Loucy (cell line): ENCODE data around the gene CNTN4.

Source experiments
- EZH2phosphoT487 ChIP-seq: fragments of 200-600 bp; IDR thresholded peaks from 2 replicates; pipeline ENCODE4 v1.6.1; 2018; ENCODE audit warnings: antibody characterized with exemption, mild to moderate bottlenecking, moderate library complexity, borderline replicate concordance
- TF ChIP-seq, protein P1 (sequence below): fragments of 200-600 bp; sonication (generic); conservative IDR thresholded peaks from 2 replicates; pipeline ENCODE4 v1.5.1; 2014; ENCODE audit warnings: mild to moderate bottlenecking, antibody characterized with exemption, low read length

- TF ChIP-seq, protein P1, sequence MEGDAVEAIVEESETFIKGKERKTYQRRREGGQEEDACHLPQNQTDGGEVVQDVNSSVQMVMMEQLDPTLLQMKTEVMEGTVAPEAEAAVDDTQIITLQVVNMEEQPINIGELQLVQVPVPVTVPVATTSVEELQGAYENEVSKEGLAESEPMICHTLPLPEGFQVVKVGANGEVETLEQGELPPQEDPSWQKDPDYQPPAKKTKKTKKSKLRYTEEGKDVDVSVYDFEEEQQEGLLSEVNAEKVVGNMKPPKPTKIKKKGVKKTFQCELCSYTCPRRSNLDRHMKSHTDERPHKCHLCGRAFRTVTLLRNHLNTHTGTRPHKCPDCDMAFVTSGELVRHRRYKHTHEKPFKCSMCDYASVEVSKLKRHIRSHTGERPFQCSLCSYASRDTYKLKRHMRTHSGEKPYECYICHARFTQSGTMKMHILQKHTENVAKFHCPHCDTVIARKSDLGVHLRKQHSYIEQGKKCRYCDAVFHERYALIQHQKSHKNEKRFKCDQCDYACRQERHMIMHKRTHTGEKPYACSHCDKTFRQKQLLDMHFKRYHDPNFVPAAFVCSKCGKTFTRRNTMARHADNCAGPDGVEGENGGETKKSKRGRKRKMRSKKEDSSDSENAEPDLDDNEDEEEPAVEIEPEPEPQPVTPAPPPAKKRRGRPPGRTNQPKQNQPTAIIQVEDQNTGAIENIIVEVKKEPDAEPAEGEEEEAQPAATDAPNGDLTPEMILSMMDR, result no peak
- TF ChIP-seq EZH2phosphoT487, result no peak
Measured at GRCh38 chr3:2568156-2568555, 469.5 kb downstream of the CNTN4 start.
